Stimulated activated effector memory CD8-positive, alpha-beta T cell treated with anti-CD3 and anti-CD28 coated beads, Interleukin-12 subunit alpha, Interleukin-12 subunit beta, amount 100 ng/mL, for 72 hours (primary cell): Measurements from ENCODE around the gene DNTTIP2.
"Not testable (repeated sequence)": the region's sequence is repeated elsewhere in the genome, so short reads cannot be mapped to it uniquely, and the experiment has no call there.

ENCODE experiments used
- ATAC-seq: fragments of 150-1000 bp; cut with Tn5 transposase; 2 replicates; pipeline ENCODE4 v1.10.0; 2021
- DNase-seq, 2 donors: peaks; one replicate each; pipeline ENCODE4 v3.0.0; 2021 to 2022; ENCODE audit warnings: low spot score in 2 of 2
- H3K27ac Mint-ChIP-seq: one replicate; pipeline ENCODE4 v1.8.0; 2022; ENCODE audit warnings: mild to moderate bottlenecking, mixed read lengths
- H3K36me3 Mint-ChIP-seq: one replicate; pipeline ENCODE4 v1.8.0; 2022; ENCODE audit warnings: mild to moderate bottlenecking, mixed read lengths
- H3K4me1 Mint-ChIP-seq: one replicate; pipeline ENCODE4 v1.8.0; 2022; ENCODE audit warnings: mixed read lengths
- H3K4me3 Mint-ChIP-seq: one replicate; pipeline ENCODE4 v1.8.0; 2022; ENCODE audit warnings: mild to moderate bottlenecking, mixed read lengths
- H3K9me3 Mint-ChIP-seq: one replicate; pipeline ENCODE4 v1.8.0; 2022; ENCODE audit warnings: mixed read lengths

Gene DNTTIP2

GRCh38 chr1:93853940-93854339, 25.1 kb downstream of the DNTTIP2 start:
- Mint-ChIP-seq H3K4me3 (no peak overlapping the region), H3K36me3 (no peaks in the 10 kb centered on the region), H3K4me1 (peaks cover 7% of the 10 kb centered on the region), H3K9me3 (peaks cover 3% of the 10 kb centered on the region), H3K27ac (no peak overlapping the region)
- DNase-seq (no peak), ATAC-seq (no peak)

- Mint-ChIP-seq H3K4me1 (peaks cover 17% of the 10 kb centered on the region), H3K36me3 (peaks cover 16% of the 10 kb centered on the region), H3K27ac (no peak overlapping the region), H3K4me3 (no peak overlapping the region), H3K9me3 (peaks cover 3% of the 10 kb centered on the region)
- DNase-seq, result no peak
- ATAC-seq, result no peak
Measured at GRCh38 chr1:93851878-93852277, 27.1 kb downstream of the DNTTIP2 start.

GRCh38 chr1:93851327-93851712, 27.7 kb downstream of the DNTTIP2 start:
- no peak overlapping the region for H3K4me3 Mint-ChIP-seq
- DNase-seq (no peak), ATAC-seq (no peak)
- H3K27ac Mint-ChIP-seq, result no peak overlapping the region
- H3K4me1 Mint-ChIP-seq, result peaks cover 17% of the 10 kb centered on the region
- H3K36me3 Mint-ChIP-seq, result peaks cover 22% of the 10 kb centered on the region
- H3K9me3 Mint-ChIP-seq, result peaks cover 3% of the 10 kb centered on the region

GRCh38 chr1:93850687-93851326, 28.2 kb downstream of the DNTTIP2 start:
- peaks cover 19% of the 10 kb centered on the region for H3K4me1 Mint-ChIP-seq
- not testable (repeated sequence) for H3K4me3 Mint-ChIP-seq, ATAC-seq, H3K27ac Mint-ChIP-seq, H3K9me3 Mint-ChIP-seq
- peak; percentile 25 to 74 for DNase-seq
- H3K36me3 Mint-ChIP-seq, result peaks cover 27% of the 10 kb centered on the region

- DNase-seq (no peak), ATAC-seq (no peak)
- H3K9me3 Mint-ChIP-seq, result peaks cover 3% of the 10 kb centered on the region
- peak overlapping the region; percentile 100 for H3K27ac Mint-ChIP-seq
- H3K4me1 Mint-ChIP-seq, result peaks cover 35% of the 10 kb centered on the region
- H3K36me3 Mint-ChIP-seq, result peaks cover 31% of the 10 kb centered on the region
- H3K4me3 Mint-ChIP-seq, result peak overlapping the region; percentile 88
Measured at GRCh38 chr1:93848350-93848883, 30.6 kb downstream of the DNTTIP2 start.

GRCh38 chr1:93847811-93848288, 31.2 kb downstream of the DNTTIP2 start:
- Mint-ChIP-seq H3K27ac (peak overlapping the region; percentile 100), H3K4me1 (peaks cover 35% of the 10 kb centered on the region), H3K9me3 (peaks cover 3% of the 10 kb centered on the region), H3K4me3 (peak overlapping the region; percentile 88), H3K36me3 (peaks cover 31% of the 10 kb centered on the region)
- DNase-seq (peak; percentile 46 to 84), ATAC-seq (peak; percentile 9)

GRCh38 chr1:93846992-93847810, 31.8 kb downstream of the DNTTIP2 start:
- DNase-seq, result peak; percentile 88 to 95
- peaks cover 3% of the 10 kb centered on the region for H3K9me3 Mint-ChIP-seq

GRCh38 chr1:93846206-93846991, 32.6 kb downstream of the DNTTIP2 start:
- DNase-seq, result peak; percentile 69 to 89
- H3K4me3 Mint-ChIP-seq, result peak overlapping the region; percentile 88
- H3K9me3 Mint-ChIP-seq, result peaks cover 3% of the 10 kb centered on the region

More at GRCh38 chr1:93846992-93847810, 31.8 kb downstream of the DNTTIP2 start:
- H3K36me3 Mint-ChIP-seq, result peaks cover 31% of the 10 kb centered on the region
- peak overlapping the region; percentile 100 for H3K27ac Mint-ChIP-seq
- peak overlapping the region; percentile 88 for H3K4me3 Mint-ChIP-seq
- peaks cover 35% of the 10 kb centered on the region for H3K4me1 Mint-ChIP-seq
- ATAC-seq, result peak; percentile 81

GRCh38 chr1:93845538-93846205, 33.3 kb downstream of the DNTTIP2 start:
- peaks cover 35% of the 10 kb centered on the region for H3K4me1 Mint-ChIP-seq
- H3K27ac Mint-ChIP-seq, result peak overlapping the region; percentile 100
- peak overlapping the region; percentile 88 for H3K4me3 Mint-ChIP-seq
- H3K9me3 Mint-ChIP-seq, result peaks cover 3% of the 10 kb centered on the region
- ATAC-seq, result peak; percentile 76
- peaks cover 31% of the 10 kb centered on the region for H3K36me3 Mint-ChIP-seq
- DNase-seq, result peak in 1 of 2 donors; percentile 58

More at GRCh38 chr1:93846206-93846991, 32.6 kb downstream of the DNTTIP2 start:
- Mint-ChIP-seq H3K36me3 (peaks cover 31% of the 10 kb centered on the region), H3K4me1 (peaks cover 35% of the 10 kb centered on the region), H3K27ac (peak overlapping the region; percentile 100)
- ATAC-seq, result peak; percentile 62

GRCh38 chr1:93844262-93845045, 34.6 kb downstream of the DNTTIP2 start:
- peaks cover 31% of the 10 kb centered on the region for H3K36me3 Mint-ChIP-seq
- H3K27ac Mint-ChIP-seq, result no peak overlapping the region
- DNase-seq (no peak), ATAC-seq (no peak)
- peaks cover 35% of the 10 kb centered on the region for H3K4me1 Mint-ChIP-seq
- H3K9me3 Mint-ChIP-seq, result no peaks in the 10 kb centered on the region
- H3K4me3 Mint-ChIP-seq, result no peak overlapping the region

- H3K4me3 Mint-ChIP-seq, result no peak overlapping the region
Measured at GRCh38 chr1:93842750-93843500, 36.1 kb downstream of the DNTTIP2 start.

GRCh38 chr1:93841771-93842170, 37.2 kb downstream of the DNTTIP2 start:
- H3K27ac Mint-ChIP-seq, result no peak overlapping the region
- peaks cover 14% of the 10 kb centered on the region for H3K36me3 Mint-ChIP-seq
- no peaks in the 10 kb centered on the region for H3K9me3 Mint-ChIP-seq
- no peak overlapping the region for H3K4me3 Mint-ChIP-seq
- ATAC-seq, result no peak
- DNase-seq, result no peak
- H3K4me1 Mint-ChIP-seq, result peaks cover 25% of the 10 kb centered on the region

More at GRCh38 chr1:93842750-93843500, 36.1 kb downstream of the DNTTIP2 start:
- ATAC-seq (no peak), DNase-seq (no peak)
- peaks cover 34% of the 10 kb centered on the region for H3K4me1 Mint-ChIP-seq
- H3K36me3 Mint-ChIP-seq, result peaks cover 25% of the 10 kb centered on the region
- H3K9me3 Mint-ChIP-seq, result no peaks in the 10 kb centered on the region
- H3K27ac Mint-ChIP-seq, result no peak overlapping the region

- Mint-ChIP-seq H3K36me3 (peaks cover 6% of the 10 kb centered on the region), H3K4me3 (no peak overlapping the region), H3K9me3 (no peaks in the 10 kb centered on the region), H3K27ac (no peak overlapping the region), H3K4me1 (peaks cover 25% of the 10 kb centered on the region)
- ATAC-seq, result no peak
- DNase-seq, result no peak
Measured at GRCh38 chr1:93840956-93841482, 38.0 kb downstream of the DNTTIP2 start.
